GM18951 (cell line): Measurements from ENCODE around the gene ST6GALNAC6.
A peak's percentile ranks its signal among the peaks of the same experiment; 100 is the strongest.

Experiments used
- POLR2A ChIP-seq: IDR thresholded peaks from 4 replicates; pipeline ENCODE4 v1.6.1; 2011; ENCODE audit warnings: mild to moderate bottlenecking; ENCODE audit not compliant: insufficient read length, insufficient read depth; ENCODE audit errors: extremely low read depth
- in situ Hi-C: fragments of 300-500 bp; cut with MboI; formaldehyde crosslinking; loops from one replicate; pipeline ENCODE4 v1.12.0; 2022; ENCODE audit warnings: low sequenced_read_pairs, mixed read lengths, inconsistent platforms; ENCODE audit not compliant: unreplicated experiment

Gene ST6GALNAC6, protein sequence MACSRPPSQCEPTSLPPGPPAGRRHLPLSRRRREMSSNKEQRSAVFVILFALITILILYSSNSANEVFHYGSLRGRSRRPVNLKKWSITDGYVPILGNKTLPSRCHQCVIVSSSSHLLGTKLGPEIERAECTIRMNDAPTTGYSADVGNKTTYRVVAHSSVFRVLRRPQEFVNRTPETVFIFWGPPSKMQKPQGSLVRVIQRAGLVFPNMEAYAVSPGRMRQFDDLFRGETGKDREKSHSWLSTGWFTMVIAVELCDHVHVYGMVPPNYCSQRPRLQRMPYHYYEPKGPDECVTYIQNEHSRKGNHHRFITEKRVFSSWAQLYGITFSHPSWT

DNA sequence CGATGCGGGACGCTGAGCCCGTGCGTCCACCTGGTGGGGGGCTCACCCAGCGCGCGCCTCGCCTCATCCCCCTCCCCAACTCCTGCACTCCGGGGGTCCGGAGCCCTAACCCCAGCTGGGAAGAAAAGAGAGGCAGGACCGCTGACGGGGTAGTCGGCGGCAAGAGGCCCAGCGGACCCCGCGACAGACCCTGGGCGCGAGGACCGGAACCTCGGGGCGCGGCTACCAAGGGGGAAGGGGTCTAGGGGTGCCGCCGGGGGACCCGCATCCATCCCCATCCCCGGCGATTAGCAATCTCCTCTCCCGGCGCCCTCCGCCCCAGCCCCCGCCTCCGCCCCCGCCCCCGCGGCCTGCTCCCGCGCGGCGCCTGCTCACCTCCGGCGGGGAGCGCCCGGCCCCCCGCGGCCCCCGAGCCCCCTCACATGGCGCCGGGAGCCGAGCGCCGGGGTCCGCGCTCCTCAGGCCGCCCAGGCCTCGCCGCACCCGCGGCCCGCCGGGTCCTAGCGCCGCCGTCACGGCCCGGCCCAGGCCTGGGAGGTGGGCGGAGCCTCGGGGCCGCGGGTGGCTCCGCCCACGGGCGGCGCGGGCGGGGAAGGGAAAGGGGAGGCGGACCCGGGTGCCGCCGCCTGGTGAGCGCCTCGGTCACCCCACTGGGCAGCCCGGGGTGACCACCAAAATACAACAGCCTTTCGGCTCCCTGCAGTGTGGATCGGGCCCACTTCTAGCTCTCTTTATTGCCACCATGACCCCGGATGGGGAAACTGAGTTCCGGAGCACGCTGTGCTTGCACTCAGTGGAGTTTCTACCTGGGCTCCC lies at the start of gene ST6GALNAC6:
TSS of gene ST6GALNAC6 (minus strand) at position 476 of the 816 bp plus-strand sequence. CDS start 1,622 bp downstream, outside the sequence.
- peak; percentile 64 for TF ChIP-seq POLR2A
- in situ Hi-C loops, result no loop called here

- TF ChIP-seq POLR2A, result no peak
- in situ Hi-C loops, result no loop called here
Measured at GRCh38 chr9:127947841-127948710, 48.7 kb upstream of the ST6GALNAC6 start.

- in situ Hi-C loops, result no loop called here
- TF ChIP-seq POLR2A, result no peak
Measured at GRCh38 chr9:127946728-127947127, 47.3 kb upstream of the ST6GALNAC6 start.

GRCh38 chr9:127945942-127946341 lies 46.5 kb upstream of the ST6GALNAC6 start:
- in situ Hi-C loops, result no loop called here
- no peak for TF ChIP-seq POLR2A

- TF ChIP-seq POLR2A, result no peak
- in situ Hi-C loops, result no loop called here
Measured at GRCh38 chr9:127945338-127945737, 45.9 kb upstream of the ST6GALNAC6 start.

DNA sequence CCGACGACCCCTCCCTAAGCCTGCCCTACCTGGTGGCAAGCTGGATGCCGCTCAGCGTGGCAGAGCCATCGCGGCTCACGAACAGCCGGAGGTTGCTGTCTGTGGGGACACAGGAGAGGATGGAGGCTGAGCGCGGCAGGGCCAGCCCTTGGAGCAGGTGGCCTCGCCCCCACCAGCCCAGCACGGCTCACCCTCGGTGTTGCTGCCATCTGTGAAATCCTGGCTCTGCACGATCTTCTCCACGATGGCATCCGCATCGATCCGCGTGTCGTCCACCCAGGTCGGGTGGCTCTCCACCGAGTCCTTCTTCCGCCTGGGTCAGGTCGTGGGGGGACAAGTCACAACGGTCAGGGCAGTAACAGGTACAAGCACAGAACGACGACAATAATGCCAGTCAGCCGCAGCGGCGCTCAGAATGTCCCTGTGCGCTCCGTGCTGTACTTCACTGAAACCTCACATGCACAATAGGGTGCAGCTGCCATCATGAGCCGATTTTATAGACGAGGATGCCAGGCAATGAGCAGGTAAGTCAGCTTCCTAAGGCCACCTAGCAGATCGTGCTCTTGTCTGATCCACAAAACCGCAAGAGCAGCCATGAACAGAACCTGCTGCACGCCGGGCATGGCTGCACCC lies 45.3 kb upstream of the ST6GALNAC6 start:
- in situ Hi-C loops, result no loop called here
- no peak for TF ChIP-seq POLR2A

DNA sequence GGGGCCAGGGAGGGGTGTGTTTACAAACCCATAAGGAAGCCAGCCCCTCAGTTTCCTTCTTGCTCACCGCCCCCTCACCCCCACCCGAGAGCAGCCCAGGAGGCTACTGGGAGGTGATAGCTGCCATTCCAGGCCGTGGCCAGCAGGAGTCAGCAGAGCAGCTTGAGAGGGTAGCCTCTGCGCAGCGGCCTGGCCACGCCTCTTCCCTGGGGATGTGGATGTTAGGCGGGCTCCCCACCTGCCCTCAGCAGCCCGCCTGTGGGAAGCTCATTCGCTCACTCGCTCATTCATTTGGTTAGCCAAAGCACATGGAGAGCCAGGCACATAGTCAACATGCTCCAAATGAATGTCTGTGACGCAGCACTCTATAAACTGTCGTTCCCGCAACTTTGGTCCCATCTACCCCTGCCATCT lies 44.3 kb upstream of the ST6GALNAC6 start:
- in situ Hi-C loops, result no loop called here
- TF ChIP-seq POLR2A, result no peak

GRCh38 chr9:127943011-127943662 lies 43.7 kb upstream of the ST6GALNAC6 start:
- TF ChIP-seq POLR2A, result no peak
- in situ Hi-C loops, result no loop called here

DNA sequence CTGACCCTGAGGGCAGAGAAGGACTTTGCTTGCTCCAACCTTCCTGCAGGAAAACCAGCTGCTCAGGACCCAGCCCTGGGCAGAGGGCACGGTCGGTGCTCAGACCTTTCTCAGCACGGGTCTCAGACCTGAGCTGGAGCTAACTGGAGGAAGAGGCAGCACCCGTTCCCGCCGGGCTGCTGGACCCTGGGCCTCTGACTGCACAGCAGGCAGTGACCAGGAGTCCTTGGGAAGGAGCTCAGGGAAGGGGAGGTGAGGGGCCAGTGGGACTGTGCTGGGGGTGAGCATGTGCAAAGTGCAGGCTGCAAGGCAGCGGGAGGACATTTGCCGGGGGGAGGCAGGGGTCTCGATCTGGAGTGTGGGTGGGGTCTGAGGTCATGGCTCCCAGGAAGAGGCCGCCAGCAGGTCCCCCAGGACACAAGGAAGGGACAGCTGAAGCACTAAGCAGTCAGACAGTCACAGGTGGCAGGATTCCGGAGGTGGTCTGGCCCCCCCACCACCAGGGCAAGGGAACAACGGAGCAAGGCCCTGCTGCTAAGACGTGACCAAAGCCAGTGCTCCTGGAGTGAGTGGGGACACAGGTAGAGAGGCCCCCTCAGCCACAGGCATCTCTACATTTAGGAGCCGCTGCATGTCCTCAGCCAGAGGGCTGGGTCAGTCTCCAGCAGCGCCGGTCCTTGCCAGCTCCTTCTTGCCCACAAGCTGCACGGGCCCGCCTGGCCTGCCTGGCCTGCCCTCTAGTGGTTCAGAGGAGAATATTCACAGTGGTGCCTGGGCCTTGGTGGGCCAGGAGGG lies 43.0 kb upstream of the ST6GALNAC6 start:
- in situ Hi-C loops, result no loop called here

GRCh38 chr9:127941961-127942215 lies 42.5 kb upstream of the ST6GALNAC6 start:
- no peak for TF ChIP-seq POLR2A
- in situ Hi-C loops, result no loop called here

More for the DNA sequence above, 43.0 kb upstream of the ST6GALNAC6 start:
- no peak for TF ChIP-seq POLR2A

DNA sequence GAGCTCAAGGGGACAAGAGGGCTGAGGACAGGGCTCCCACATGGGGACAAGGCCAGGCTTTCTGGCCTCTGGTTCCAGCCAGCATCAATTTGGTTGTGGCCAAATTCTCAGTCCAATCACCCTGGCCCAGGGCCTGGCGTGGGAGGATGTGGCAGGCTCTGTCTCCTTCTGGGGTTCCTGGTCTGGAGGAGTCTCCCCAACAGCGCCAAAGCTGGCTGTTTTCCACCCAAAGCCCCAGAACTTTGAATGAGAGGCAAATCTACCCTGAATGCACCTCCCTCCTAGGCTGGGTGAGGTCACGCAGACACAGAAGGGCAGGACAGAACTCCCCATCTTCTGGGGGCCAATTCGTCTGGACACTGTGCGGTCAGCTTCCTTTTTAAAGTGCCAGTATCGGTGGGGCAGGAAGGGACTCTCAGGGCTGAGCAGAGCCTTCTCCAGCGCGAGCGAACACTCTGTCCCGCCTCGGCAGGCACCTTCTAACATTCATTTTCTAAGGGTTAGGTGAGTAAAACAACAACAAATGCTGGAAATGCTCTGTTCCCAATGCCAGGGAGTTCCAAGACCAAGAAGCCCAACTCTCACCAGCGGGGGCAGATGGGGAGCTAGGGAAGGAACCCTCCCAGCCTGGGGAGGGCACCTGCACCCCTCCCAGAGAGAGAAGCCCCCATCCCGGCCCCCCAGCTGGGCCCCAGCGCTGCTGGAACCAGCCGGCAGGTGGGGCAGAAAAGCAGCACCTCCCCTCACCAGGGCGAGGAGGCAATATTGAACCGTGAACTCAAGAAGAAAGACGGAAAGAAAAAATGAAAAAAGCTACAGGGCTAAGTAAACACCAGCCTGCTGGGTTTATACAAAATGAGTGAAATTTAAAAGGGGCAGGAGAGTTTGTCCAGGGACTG lies 41.9 kb upstream of the ST6GALNAC6 start:
- no peak for TF ChIP-seq POLR2A
- in situ Hi-C loops, result no loop called here
